Left cardiac atrium (tissue), 4 donors: ENCODE data around the gene CACNA1A. TPM values are rescaled to one million over a fixed set of nuclear protein-coding genes. Genes with fewer than 3 reads are reported as not detected.
A peak's percentile ranks its signal among the peaks of the same experiment; 100 is the strongest.
"Not testable (repeated sequence)": the region's sequence is repeated elsewhere in the genome, so short reads cannot be mapped to it uniquely, and the experiment has no call there.

Experiments used
- ATAC-seq, 2 donors: fragments of 200-7000 bp; cut with Tn5 transposase; one replicate each; pipeline ENCODE4 v1.9.1; 2020; ENCODE audit warnings: mild to moderate bottlenecking in 2 of 2, moderate library complexity in 2 of 2
- DNase-seq: peaks from one replicate; pipeline ENCODE4 v3.0.0-alpha.2; 2020
- intact Hi-C, 2 donors: fragments of 100-400 bp; cut with DNase I; formaldehyde crosslinking; loops; one replicate each; pipeline versions ENCODE4 v1.14.1 to v1.15.1; 2022 to 2023
- long read RNA-seq: library from polyadenylated mRNA; unstranded; transcript quantifications from one replicate; pipeline ENCODE4 v2.0.0, GENCODE V29; 2021
- total RNA-seq, 2 donors: library from RNA; stranded (reverse); fragmentation: NEBNext Ultra II Directional; extraction: Animal tissue kit (Norgen Biotek cat#: 25700); gene quantifications; one replicate each; pipeline ENCODE4 v1.2.1, GENCODE V29; 2021
- donor health status: DM: no; HTN: yes; CAD: no.
- donor health status: DM: no; HTN: yes; CAD: no; lungs with severe emphysema.
- donor health status: DM: yes; HTN: yes; CAD: no.
- donor health status: Dilated cardiomyopathy.

CACNA1A gene
- under 1 TPM; 0.39 to 0.41 TPM for total RNA-seq
- long read RNA-seq: 0 reads

DNA sequence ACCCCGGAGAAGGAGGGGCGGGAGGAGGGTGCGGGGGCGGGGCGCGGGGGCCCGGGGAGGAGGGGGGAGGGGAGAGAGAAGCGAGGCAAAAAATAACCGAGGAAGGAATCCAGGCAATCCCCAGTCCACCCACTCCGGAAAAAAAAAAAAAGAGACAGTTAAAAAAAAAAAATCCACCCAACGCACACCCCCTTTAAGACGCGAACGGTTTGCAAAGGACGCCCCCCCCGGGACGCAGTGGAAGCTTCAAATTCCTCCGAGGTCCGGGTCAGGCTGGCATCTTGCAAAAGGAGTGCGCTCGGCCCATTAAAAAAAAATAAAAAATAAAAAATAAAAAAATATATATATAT lies at the start of gene CACNA1A:
CACNA1A (minus strand) TSS at position 9 of the 350 bp plus-strand sequence. CDS start 255 bp downstream, outside the sequence.
- no peak for ATAC-seq
- intact Hi-C loops: no loop called here
- DNase-seq: no peak

DNA sequence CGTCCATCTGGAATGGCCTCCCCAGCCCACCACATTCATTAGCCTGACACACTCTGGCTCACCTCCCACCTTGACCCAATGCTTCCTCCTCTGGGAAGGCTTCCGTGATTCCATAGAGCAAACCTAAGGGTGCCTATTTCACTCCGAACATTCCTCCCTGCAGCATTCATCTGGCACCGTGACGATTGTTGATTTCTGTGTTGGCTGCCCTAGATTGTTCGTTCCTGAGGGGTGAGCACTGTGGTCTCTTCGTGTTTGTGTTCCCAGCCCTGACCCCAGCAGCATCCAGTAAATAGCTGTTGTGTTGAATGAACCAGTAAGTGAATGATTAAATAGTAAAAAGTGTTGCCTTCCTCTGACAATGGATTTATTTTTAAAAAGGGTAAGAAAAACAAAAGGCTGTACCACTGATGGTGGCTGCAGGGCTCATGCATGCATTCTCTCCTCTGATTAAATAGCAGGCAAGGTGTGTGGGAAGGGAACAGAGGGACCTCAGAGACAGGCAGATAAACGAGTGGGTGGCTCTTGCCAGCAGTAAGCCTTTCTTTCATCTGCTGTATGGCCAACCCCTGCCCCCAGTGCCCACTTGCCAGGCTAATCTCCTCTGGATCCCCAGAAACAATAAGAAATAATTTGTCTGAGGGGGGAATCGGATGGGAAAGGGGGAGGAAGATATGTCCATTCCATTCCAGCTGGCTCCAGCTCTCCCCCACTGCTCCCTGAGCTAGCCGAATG lies 48.4 kb upstream of the CACNA1A start:
- ATAC-seq (no peak), DNase-seq (no peak)
- intact Hi-C loops: no loop called here

DNA sequence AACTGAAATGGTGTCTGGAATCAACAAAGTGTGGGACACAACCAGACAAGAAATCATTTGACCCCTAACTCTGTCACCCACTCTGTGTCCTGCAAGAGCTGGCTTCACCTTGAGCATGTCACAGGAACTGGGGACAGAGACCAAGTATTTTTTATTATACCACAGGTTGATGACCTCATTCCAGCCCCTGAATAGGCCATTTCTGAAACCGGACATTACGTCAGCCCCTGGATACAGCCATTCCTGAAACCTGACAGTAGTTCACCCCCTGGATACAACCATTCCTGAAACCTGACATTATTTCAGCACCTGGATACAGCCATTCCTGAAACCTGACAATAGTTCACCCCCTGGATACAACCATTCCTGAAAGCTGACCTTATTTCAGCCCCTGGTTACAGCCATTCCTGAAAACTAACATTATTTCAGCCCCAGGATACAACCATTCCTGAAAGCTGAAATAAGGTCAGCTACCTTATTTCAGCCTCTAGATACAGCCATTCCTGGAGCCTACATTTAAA lies 47.7 kb upstream of the CACNA1A start:
- DNase-seq (no peak), ATAC-seq (no peak)
- intact Hi-C loops: no loop called here

DNA sequence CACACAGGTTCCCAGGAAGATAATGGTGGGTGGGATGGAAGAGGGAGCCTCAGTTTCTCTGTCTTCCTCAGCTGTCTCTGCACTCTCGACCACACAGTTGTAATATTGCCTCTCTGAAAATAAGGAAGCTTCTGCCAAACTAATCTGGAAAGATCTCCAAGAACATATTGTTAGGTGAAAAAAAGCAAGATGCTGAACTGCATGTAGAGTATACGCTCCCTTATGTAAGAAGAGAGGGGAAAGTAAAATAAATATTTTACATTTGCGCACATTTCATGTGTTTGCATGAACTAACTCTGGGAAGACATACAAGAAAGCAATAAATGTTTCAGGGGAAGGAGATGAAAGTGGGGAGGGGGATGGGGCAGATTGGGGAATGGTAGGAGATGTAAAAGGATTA lies 41.9 kb upstream of the CACNA1A start:
- ATAC-seq: no peak
- intact Hi-C loops: no loop called here
- no peak for DNase-seq

DNA sequence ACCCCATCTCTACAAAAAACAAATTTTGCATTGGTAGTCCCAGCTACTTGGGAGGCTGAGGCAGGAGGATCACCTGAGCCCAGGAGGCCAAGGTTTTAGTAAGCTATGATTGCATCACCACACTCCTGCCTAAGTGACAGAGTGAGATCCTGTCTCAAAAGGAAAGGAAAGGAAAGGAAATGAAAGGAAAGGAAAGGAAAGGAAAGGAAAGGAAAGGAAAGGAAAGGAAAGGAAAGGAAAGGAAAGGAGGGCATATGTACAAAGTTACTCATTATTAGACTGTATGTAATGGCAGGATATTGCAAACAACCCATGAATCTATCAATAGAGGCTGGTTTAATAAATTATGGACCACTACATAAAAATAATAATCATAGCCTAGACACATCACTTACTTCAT lies 40.8 kb upstream of the CACNA1A start:
- DNase-seq (no peak), ATAC-seq (no peak)
- intact Hi-C loops: no loop called here

DNA sequence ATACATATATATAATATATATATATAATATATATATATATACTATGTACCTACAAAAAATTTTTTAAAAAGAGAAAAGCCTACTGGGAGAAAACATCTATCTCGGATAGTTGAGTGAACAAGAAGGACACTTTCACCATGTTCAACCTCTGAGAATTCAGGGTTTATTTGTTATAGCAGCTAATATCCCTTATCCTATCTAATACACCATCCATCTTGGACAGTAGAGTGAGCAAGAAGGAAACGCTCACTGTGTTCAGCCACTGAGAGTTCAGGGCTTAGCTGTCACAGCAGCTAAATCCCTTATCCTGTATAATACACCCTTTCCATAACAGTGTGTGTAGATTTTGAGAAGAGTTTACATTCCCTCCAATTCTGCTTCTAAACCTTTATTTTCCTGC lies 38.1 kb upstream of the CACNA1A start:
- ATAC-seq (no peak), DNase-seq (no peak)
- intact Hi-C loops: no loop called here

DNA sequence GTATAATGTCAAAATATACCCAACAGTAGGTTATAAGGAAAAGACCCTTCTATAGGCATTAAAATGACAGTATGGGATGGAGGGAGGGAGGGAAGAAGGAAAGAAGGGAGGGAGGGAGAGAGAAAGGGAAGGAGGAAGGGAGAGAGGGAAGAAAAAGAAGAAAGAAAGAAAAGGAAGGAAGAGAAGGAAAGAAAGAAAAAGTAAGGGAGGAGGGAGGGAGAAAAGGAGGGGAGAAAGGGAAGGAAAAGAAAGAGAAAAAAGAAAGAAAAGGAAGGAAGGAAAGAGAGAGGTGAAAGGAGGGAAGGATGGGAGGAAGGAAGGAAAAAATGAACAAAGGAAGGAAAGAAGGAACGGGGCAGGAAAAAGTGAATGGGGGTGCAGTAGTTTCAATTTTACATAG lies 35.3 kb upstream of the CACNA1A start:
- no peak for DNase-seq
- no peak for ATAC-seq
- intact Hi-C loops: no loop called here

DNA sequence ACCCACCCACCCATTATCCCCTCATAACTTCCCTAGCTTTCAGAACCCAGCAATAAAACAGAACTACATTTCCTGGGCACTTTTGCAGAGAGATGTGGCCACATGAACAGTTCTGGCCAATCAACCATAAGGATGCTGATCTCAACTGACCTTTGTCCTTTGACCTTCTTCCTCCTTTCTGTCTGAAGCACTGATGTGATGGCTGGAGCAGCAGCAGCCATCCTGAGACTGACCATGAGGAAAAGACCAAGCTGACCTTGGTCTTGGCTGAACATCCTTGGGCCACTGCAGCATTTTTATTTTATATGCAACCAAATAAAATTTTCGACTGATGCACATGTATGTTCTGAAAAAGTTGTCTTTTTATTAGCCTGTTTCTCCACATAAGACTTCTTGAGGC lies 33.1 kb upstream of the CACNA1A start:
- no peak for ATAC-seq
- no peak for DNase-seq
- intact Hi-C loops: no loop called here

DNA sequence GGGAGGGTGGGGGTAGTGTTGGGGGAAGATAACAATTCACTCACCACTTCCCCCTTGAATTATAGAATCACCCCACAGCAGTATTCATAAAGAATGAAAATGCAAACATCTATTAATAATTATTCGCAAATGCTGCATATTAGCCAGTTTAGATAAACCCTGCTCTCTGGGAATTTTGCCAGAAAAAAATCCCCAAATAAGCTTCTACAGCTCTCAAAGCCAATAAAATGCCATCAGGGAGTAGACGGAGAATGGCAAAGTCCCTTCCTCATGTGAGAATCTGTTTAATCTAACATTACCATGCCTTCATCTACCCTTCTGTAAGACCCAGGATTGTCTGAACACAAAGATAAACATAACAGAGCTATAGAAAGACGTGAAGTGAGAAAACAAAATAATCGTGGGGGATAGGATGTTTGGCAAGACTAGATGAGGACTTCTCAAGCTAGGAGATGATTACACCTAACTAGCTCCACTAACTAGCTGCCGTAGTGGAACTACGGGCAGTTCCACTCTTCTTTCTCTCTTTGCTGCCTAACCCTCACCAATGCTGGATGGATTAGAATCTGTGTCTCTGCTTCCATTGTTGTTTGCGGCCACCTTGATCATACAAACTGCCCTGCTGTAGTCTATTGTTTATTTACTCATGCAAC lies 32.4 kb upstream of the CACNA1A start:
- no peak for DNase-seq
- intact Hi-C loops: no loop called here
- ATAC-seq: no peak

DNA sequence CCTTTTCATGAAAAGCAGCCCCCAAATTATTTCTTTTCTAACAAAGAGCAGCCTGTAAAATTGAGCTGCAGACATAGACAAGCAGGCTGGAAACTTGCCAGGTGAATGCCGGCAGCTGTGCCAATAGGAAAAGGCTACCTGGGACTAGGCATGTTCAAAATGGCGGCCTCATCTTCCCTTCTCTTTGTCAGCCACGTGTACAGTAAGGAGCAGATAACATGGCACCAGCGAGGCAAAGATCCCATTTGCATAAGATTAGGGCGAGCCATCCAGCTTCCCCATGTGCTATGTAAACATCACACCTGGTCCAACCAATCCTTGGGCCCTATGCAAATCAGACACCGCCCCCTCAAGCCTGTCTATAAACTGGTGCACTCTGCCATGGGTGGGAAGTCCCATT lies 31.2 kb upstream of the CACNA1A start:
- ATAC-seq (no peak), DNase-seq (no peak)
- intact Hi-C loops: no loop called here

DNA sequence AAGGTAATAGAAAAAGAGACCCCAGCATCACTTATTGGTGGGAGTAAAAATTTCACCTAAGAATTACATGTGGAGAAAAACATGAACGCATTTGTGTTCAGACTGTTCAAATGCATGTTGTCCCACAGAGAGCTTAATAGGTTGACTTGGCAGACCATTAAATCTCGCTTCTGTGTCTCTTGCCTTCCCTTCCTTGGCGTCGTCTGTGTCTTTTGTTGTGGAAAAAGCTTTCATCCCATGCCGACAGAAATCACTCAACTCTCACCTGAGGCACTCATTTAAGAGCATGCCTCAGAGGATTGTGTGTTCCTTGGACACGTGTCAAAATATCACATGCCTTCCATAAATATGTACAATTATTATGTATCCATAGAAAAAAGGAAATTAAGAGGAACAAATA lies 24.4 kb upstream of the CACNA1A start:
- intact Hi-C loops: no loop called here
- no peak for DNase-seq
- no peak for ATAC-seq

DNA sequence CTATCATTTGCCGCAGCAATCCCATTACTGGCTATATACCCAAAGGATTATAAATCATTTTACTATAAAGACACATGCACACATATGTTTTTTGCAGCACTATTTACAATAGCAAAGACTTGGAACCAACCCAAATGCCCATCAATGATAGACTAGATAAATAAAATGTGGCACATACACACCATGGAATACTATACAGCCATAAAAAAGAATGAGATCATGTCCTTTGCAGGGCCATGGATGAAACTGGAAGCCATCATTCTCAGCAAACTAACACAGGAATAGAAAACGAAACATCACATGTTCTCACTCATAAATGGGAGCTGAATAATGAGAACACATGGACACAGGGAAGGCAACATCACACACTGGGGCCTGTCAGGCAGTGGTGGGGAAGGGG lies 23.4 kb upstream of the CACNA1A start:
- DNase-seq, intact Hi-C loops, ATAC-seq: not testable (repeated sequence)

DNA sequence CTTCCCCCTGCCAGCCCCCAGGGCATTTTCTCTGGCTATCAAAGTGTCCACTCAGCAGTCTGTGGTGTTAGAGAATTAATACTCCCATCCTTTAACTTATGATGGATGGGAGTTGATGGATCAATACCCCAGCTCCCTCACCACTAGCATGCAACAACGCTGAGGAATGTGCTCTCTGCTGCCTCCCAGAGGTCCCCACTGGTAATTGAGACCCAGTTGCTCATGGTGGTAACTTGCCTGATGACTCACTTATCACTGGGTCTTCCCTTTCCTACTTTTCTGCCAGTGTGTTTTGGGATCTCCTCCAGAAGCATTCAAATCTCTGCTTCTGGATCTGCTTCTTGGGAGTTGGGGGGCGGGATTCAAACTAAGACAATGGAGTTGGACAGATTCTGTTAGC lies 20.3 kb upstream of the CACNA1A start:
- ATAC-seq: no peak
- intact Hi-C loops: no loop called here
- DNase-seq: no peak

DNA sequence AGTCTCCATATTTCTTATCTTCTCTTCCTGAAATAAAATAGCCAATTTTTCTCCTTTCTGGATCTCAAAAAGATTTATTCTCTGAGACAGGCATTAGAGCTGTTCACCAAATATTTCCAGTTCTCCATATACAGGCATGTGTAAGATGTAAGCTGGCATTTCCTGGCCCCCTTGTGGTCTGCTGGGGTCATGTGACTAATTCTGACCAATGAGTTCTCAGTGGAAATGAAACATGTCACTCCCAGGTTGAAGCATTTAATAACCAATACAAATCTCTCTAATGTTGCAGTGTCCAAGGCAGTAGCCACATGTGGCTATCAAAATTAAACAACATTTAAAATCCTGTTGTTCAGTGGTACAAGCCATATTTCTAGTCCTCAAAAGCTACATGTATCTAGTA lies 14.8 kb upstream of the CACNA1A start:
- DNase-seq (no peak), ATAC-seq (no peak)
- intact Hi-C loops: no loop called here

DNA sequence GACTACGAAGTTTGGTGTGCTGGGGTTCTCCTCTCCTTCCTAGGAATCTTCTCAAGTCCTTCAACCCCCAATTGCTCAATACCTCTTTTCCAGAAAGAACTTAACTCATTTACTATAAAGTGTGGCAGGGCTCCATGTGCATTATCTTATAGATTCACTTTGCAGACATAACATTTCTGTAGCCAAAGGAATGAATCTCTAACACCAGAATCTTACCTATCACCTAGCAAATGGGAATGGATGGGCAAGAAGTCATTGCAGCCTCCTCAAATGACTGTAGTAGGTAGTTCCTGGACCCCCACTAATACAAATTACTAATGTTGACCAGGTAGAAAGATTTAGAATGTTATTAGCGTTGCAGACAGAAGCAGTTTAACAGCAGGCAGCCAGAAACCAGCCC lies 5.7 kb upstream of the CACNA1A start:
- DNase-seq (no peak), ATAC-seq (no peak)
- intact Hi-C loops: no loop called here

DNA sequence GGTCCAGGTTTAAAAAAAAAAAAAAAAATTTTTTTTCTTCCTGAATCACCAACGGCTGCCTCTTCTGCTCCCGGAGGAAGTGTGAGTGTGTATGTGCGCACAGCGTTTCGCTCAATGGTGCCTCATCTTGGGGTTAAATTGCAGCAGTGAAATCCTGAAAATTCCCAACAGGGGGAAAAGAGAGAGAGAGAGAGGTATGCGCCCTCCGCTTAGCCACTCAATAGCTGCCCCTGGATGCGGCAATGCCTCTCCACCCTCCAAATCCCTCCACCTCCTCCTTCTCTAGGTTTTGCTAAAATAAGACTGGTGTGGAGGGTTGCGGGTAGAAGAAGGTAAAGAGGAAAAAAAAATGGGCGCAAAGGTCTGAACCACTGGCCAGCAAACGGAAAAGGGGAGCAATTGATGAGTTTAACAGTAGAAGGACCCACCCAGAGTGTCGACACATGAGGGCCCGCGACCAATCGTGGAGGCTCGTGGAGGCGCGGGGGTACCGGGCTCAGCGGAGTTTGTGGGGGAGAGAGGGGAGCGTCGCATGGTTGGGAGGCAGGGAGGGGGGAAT lies 853 bp upstream of the CACNA1A start:
- intact Hi-C loops: no loop called here
- DNase-seq (no peak), ATAC-seq (no peak)

DNA sequence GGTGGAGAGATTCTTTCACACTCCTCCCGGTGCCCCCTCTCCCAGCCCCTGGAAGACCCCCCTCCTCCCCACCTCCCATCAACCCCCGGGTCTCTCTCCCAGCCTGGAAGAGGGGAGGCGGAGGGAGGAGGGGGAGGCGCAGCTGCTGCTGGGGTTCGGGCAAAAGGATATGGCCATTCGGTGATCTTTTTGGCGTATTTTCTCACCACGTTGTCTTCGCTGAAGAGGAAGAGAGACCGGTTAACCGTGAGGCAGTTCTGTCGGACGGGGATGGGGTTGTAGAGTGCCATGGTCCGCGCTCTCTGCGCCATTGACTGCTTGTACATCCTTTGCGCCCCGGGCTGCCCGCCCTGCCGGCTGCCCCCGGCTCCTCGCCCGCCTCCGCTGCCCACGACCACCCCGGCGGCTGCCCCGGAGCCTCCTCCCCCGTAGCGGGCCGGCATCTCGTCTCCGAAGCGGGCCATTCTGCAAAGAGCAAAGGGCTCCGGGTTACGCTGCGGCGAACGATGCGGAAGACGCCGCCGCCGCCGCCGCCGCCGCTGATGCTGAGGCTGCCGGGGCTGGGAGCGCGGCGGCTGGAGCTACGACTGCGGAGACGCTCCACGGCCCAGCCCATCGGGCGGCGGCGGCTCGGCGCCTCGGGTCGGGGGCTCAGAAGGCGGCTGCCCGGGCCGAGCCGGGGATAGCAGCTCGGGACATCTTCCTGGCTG lies 363 bp downstream of the CACNA1A start:
- ATAC-seq (peak in 1 of 2 donors; percentile 34), DNase-seq (no peak)
- intact Hi-C loops: no loop called here

DNA sequence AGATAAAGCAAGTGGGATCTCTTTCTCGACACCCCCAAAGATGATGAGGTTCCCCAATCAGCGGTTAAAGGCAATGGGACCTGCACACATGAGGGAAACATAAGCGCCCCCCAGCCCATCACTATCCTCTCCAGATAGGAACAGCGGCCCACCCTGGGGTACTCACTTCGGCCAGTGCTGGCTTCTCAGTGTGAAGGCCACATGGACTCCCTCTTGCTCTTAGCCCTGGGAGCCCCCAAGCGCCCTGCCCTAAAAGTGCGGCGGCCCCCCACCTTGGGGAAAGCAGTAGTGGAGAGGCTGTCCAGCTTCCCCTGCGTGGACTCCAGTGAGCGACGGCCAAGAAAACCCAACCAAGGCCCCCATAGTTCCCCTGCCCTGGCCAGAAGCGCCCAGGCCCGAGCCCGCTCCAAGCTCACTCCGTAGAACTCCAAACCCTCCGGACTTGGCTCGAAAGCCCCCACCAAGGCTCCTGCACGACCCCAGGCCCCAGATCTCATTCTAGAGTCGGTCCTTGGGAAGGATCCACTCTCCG lies 1.0 kb downstream of the CACNA1A start:
- no peak for DNase-seq
- intact Hi-C loops: no loop called here
- no peak for ATAC-seq

DNA sequence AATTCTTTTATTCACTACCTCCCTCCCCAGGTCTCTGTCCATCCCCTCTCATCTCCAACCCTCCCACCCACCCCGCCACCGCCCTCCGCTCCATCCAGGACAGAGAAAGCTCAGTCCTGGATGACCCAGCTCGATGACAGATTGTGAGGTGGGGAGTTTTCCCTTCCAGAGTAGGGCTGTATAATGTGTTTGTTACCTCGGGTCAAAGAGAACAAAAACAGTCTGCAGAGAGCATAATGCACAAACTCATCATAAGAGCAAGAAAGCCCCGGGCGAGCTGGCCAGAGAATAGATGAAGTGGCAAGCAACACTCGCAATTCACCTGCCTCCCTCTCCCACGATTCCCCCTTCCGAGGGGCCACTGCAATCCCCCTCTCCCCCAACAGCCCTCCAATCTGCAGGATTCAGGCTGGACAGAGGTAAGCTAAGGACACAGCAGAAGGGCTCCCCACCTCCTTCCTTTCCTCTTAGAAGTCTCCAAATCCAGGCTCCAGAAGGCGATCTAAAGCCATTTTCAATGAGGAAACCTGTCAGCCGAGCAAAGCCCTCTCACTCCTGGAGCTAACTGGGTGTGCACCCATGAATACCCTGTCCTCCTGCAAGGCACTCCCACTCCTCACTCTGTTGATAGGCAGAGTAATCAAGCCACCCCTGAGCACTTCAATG lies 2.6 kb downstream of the CACNA1A start:
- intact Hi-C loops: no loop called here
- no peak for DNase-seq
- ATAC-seq: no peak
